HepG2 (cell line): ENCODE data around the gene PFKL. TPM values are rescaled to one million over a fixed set of nuclear protein-coding genes. Genes with fewer than 3 reads are reported as not detected.

Experiments used
- CHCHD3 ChIP-seq: sonication (generic); formaldehyde crosslinking; IDR thresholded peaks from 2 replicates; pipeline ENCODE4 v1.8.0; 2022; ENCODE audit warnings: mild to moderate bottlenecking, missing genetic modification reagents, moderate library complexity
- DRAP1 ChIP-seq: IDR thresholded peaks from 2 replicates; pipeline ENCODE4 v1.6.1; 2016; ENCODE audit warnings: missing genetic modification reagents, missing compliant biosample characterization
- FOXK2 ChIP-seq: fragments of 450-650 bp; IDR thresholded peaks from 2 replicates; pipeline ENCODE4 v1.6.1; 2016
- GLMP ChIP-seq: sonication (generic); formaldehyde crosslinking; IDR thresholded peaks from 2 replicates; pipeline ENCODE4 v1.9.0; 2021; ENCODE audit warnings: missing genetic modification reagents, mild to moderate bottlenecking, borderline replicate concordance
- HNF4G ChIP-seq, 2 experiments: sonication (generic) in 1 of 2; formaldehyde crosslinking in 1 of 2; IDR thresholded peaks; 2 replicates each; pipeline versions ENCODE4 v1.4.0 to v1.6.1; 2011 to 2020; ENCODE audit warnings: borderline replicate concordance in 2 of 2, low read depth in 2 of 2, mild to moderate bottlenecking in 2 of 2, low read length in 1 of 2, missing genetic modification reagents in 1 of 2, moderate library complexity in 1 of 2
- HNRNPUL1 ChIP-seq: fragments of 200-400 bp; formaldehyde crosslinking; IDR thresholded peaks from 2 replicates; pipeline ENCODE4 v1.6.1; 2017; ENCODE audit warnings: low read depth, mild to moderate bottlenecking, low read length, moderate library complexity
- KAT8 ChIP-seq: IDR thresholded peaks from 2 replicates; pipeline ENCODE4 v1.6.1; 2016; ENCODE audit warnings: missing genetic modification reagents, missing compliant biosample characterization
- MEIS1 ChIP-seq: sonication (generic); formaldehyde crosslinking; IDR thresholded peaks from 2 replicates; pipeline ENCODE4 v1.9.0; 2021; ENCODE audit warnings: mild to moderate bottlenecking, missing genetic modification reagents, moderate library complexity, borderline replicate concordance
- NONO ChIP-seq, 2 experiments: fragments of 450-650 bp in 1 of 2; sonication (generic) in 1 of 2; formaldehyde crosslinking in 1 of 2; IDR thresholded peaks in 1 of 2; conservative IDR thresholded peaks in 1 of 2; 2 replicates each; pipeline versions ENCODE4 v1.6.1 to v1.8.0; 2017 to 2022; ENCODE audit warnings: mild to moderate bottlenecking in 1 of 2, missing genetic modification reagents in 1 of 2, moderate library complexity in 1 of 2
- NR0B2 ChIP-seq: sonication (generic); formaldehyde crosslinking; IDR thresholded peaks from 2 replicates; pipeline ENCODE4 v1.4.0; 2020; ENCODE audit warnings: mild to moderate bottlenecking, missing genetic modification reagents
- PHB2 ChIP-seq: fragments of 450-650 bp; IDR thresholded peaks from 2 replicates; pipeline ENCODE4 v1.6.1; 2018; ENCODE audit not compliant: partially characterized antibody
- RCOR2 ChIP-seq: IDR thresholded peaks from 2 replicates; pipeline ENCODE4 v1.6.1; 2016; ENCODE audit warnings: missing biosample characterization, missing genetic modification reagents
- TBX3 ChIP-seq: fragments of 450-650 bp; IDR thresholded peaks from 2 replicates; pipeline ENCODE4 v1.6.1; 2017; ENCODE audit warnings: antibody characterized with exemption, mild to moderate bottlenecking, inconsistent platforms, borderline replicate concordance
- TMF1 ChIP-seq: sonication (generic); formaldehyde crosslinking; IDR thresholded peaks from 2 replicates; pipeline ENCODE4 v1.8.1; 2022; ENCODE audit warnings: low read depth, missing genetic modification reagents
- TOPORS ChIP-seq: sonication (generic); formaldehyde crosslinking; IDR thresholded peaks from 2 replicates; pipeline ENCODE4 v1.8.0; 2023; ENCODE audit warnings: mild to moderate bottlenecking, missing genetic modification reagents
- ZC3H4 ChIP-seq: sonication (generic); formaldehyde crosslinking; IDR thresholded peaks from 2 replicates; pipeline ENCODE4 v1.4.0; 2020; ENCODE audit warnings: missing genetic modification reagents, borderline replicate concordance
- ZNF12 ChIP-seq: sonication (generic); formaldehyde crosslinking; IDR thresholded peaks from 2 replicates; pipeline ENCODE4 v1.5.0; 2020; ENCODE audit warnings: missing genetic modification reagents
- ZNF225 ChIP-seq: sonication (generic); formaldehyde crosslinking; IDR thresholded peaks from 2 replicates; pipeline ENCODE4 v1.4.0; 2020; ENCODE audit warnings: mild to moderate bottlenecking, missing genetic modification reagents
- ZNF230 ChIP-seq: sonication (generic); formaldehyde crosslinking; IDR thresholded peaks from 2 replicates; pipeline ENCODE4 v1.4.0; 2020; ENCODE audit warnings: mild to moderate bottlenecking, missing genetic modification reagents
- ZNF3 ChIP-seq: IDR thresholded peaks from 2 replicates; pipeline ENCODE4 v1.7.0; 2017; ENCODE audit warnings: inconsistent platforms
- ZNF317 ChIP-seq: sonication (generic); formaldehyde crosslinking; IDR thresholded peaks from 2 replicates; pipeline ENCODE4 v1.5.0; 2020; ENCODE audit warnings: mild to moderate bottlenecking, missing genetic modification reagents
- ZNF484 ChIP-seq: sonication (generic); formaldehyde crosslinking; IDR thresholded peaks from 2 replicates; pipeline ENCODE4 v1.5.1; 2020; ENCODE audit warnings: mild to moderate bottlenecking, low read depth, missing genetic modification reagents, borderline replicate concordance
- ZNF761 ChIP-seq: sonication (generic); formaldehyde crosslinking; conservative IDR thresholded peaks from 2 replicates; pipeline ENCODE4 v1.4.0; 2020; ENCODE audit warnings: mild to moderate bottlenecking, missing genetic modification reagents
- polyA plus RNA-seq, 8 experiments: library from polyadenylated mRNA; depleted of rRNA in 3 of 8; stranded (reverse) in 7 of 8; unstranded in 1 of 8; fragments of >200 nt; fragmentation: Illumina TruSeq in 4 of 8; extraction: Trizol in 4 of 8; gene quantifications; 2 replicates each; pipeline versions ENCODE4 v1.2.1 to v1.2.3, GENCODE V29; 2011 to 2016; ENCODE audit warnings: low read depth in 4 of 8, missing spikeins in 1 of 8, mixed read lengths in 1 of 8; ENCODE audit not compliant: insufficient read depth in 1 of 8
- total RNA-seq, 5 experiments: library from RNA; depleted of rRNA; stranded (reverse); fragments of >200 nt; fragmentation: Illumina TruSeq; extraction: Trizol; gene quantifications; 2 replicates each; pipeline ENCODE4 v1.2.3, GENCODE V29; 2016; ENCODE audit warnings: low read depth in 1 of 5
- TF ChIP-seq, protein P1 (sequence below): fragments of 450-650 bp; IDR thresholded peaks from 2 replicates; pipeline ENCODE4 v1.6.1; 2017
- TF ChIP-seq, protein P2 (sequence below): sonication (generic); formaldehyde crosslinking; IDR thresholded peaks from 2 replicates; pipeline ENCODE4 v1.4.0; 2020; ENCODE audit warnings: missing genetic modification reagents

PFKL gene
- total and polyA plus RNA-seq, 2 of the 13 experiments (the other 11 are each of a cell fraction or from before 2014, with no cell fraction given), result 92.8 to 106 TPM

DNA sequence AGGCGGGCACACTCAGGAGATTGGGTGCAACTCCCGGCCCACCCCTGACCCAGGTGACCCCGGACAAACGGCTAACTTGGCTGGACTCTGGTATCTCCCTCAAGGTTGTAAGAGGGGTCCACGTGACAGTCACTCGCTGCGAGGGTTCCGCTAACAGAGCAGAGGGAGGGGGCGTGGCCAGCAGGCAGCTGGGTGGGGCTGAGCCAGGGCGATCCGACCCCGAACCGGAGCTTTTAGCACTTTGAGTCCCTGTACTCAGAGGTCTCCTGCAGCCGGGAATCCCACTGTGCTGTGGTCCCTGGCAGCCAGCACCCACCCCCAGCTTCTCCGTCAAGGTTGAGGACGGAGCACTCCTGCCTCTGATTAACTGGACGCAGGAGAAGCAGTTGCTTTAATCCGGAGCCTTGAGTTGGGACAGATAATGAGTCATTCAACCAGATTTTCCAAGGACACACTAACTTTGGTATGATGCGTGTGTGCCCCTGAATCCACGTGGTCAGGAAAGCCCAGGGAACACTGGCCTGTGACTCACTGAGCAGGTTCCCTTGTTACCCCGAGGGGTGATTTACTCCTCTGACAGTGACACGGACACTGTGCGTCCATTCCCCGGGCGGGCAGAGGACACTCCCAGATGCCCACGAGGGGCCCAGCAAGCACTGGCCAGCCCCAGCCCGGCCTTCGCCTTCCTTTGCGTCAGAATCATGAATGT lies 70.3 kb downstream of the PFKL start (continued):
- TF ChIP-seq HNRNPUL1 (no peak), DRAP1 (no peak), TMF1 (CRISPR knock-in tag) (no peak), ZNF317 (CRISPR knock-in tag) (no peak), ZNF12 (CRISPR knock-in tag) (no peak; the same call in 1 of the 2 replicates), RCOR2 (CRISPR knock-in tag) (0 out of 2 replicates have a peak, but pooled peaks have one; percentile 17), NONO (IDR thresholded peaks at IDR 0.05) (no peak), NONO (CRISPR knock-in tag; conservative IDR thresholded peaks at IDR 0.05) (no peak), ZNF761 (CRISPR knock-in tag) (no peak), ZC3H4 (no peak), CHCHD3 (CRISPR knock-in tag) (0 out of 2 replicates have a peak, but pooled peaks have one; percentile 19), GLMP (no peak), TBX3 (no peak), MEIS1 (no peak), PHB2 (no peak), NR0B2 (no peak), HNF4G (IDR thresholded peaks at IDR 0.05; ENCODE audit: borderline replicate concordance, low read depth, low read length) (no peak), HNF4G (CRISPR knock-in tag; IDR thresholded peaks at IDR 0.05; ENCODE audit: borderline replicate concordance, low read depth) (no peak), ZNF484 (CRISPR knock-in tag) (no peak), ZNF225 (CRISPR knock-in tag) (no peak), ZNF3 (no peak), KAT8 (CRISPR knock-in tag) (no peak), ZNF230 (CRISPR knock-in tag) (no peak), FOXK2 (no peak), TOPORS (CRISPR knock-in tag) (no peak)
- TF ChIP-seq, protein P1, sequence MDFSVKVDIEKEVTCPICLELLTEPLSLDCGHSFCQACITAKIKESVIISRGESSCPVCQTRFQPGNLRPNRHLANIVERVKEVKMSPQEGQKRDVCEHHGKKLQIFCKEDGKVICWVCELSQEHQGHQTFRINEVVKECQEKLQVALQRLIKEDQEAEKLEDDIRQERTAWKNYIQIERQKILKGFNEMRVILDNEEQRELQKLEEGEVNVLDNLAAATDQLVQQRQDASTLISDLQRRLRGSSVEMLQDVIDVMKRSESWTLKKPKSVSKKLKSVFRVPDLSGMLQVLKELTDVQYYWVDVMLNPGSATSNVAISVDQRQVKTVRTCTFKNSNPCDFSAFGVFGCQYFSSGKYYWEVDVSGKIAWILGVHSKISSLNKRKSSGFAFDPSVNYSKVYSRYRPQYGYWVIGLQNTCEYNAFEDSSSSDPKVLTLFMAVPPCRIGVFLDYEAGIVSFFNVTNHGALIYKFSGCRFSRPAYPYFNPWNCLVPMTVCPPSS, result no peak
- TF ChIP-seq, protein P2, sequence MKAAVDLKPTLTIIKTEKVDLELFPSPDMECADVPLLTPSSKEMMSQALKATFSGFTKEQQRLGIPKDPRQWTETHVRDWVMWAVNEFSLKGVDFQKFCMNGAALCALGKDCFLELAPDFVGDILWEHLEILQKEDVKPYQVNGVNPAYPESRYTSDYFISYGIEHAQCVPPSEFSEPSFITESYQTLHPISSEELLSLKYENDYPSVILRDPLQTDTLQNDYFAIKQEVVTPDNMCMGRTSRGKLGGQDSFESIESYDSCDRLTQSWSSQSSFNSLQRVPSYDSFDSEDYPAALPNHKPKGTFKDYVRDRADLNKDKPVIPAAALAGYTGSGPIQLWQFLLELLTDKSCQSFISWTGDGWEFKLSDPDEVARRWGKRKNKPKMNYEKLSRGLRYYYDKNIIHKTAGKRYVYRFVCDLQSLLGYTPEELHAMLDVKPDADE (CRISPR knock-in tag), result no peak
